HepG2 (cell line): ENCODE data around the gene ALS2. TPM values are rescaled to one million over a fixed set of nuclear protein-coding genes. Genes with fewer than 3 reads are reported as not detected.

ENCODE experiments used
- ASH2L ChIP-seq: fragments of 300-600, 200-600 bp; sonication (generic); IDR thresholded peaks from 2 replicates; pipeline ENCODE4 v1.7.0; 2017; ENCODE audit warnings: low read depth, mild to moderate bottlenecking, moderate library complexity, mixed read lengths, low read length; ENCODE audit not compliant: insufficient read length
- FOXA3 ChIP-seq: IDR thresholded peaks from 2 replicates; pipeline ENCODE4 v1.6.1; 2016; ENCODE audit warnings: missing genetic modification reagents, missing compliant biosample characterization
- HNF4A ChIP-seq: sonication (generic); formaldehyde crosslinking; IDR thresholded peaks from 2 replicates; pipeline ENCODE4 v1.4.0; 2020; ENCODE audit warnings: missing genetic modification reagents
- IRX3 ChIP-seq: sonication (generic); formaldehyde crosslinking; IDR thresholded peaks from 2 replicates; pipeline ENCODE4 v1.8.1; 2023; ENCODE audit warnings: mild to moderate bottlenecking, low read depth, missing genetic modification reagents, borderline replicate concordance
- MIXL1 ChIP-seq: IDR thresholded peaks from 2 replicates; pipeline ENCODE4 v1.6.1; 2016
- PPARG ChIP-seq: conservative IDR thresholded peaks from 2 replicates; pipeline ENCODE4 v1.6.1; 2016; ENCODE audit warnings: missing biosample characterization, missing genetic modification reagents
- RNF2 ChIP-seq: fragments of 450-650 bp; conservative IDR thresholded peaks from 2 replicates; pipeline ENCODE4 v1.6.1; 2016; ENCODE audit warnings: low read depth
- TEAD2 ChIP-seq: sonication (generic); formaldehyde crosslinking; IDR thresholded peaks from 2 replicates; pipeline ENCODE4 v1.9.0; 2021; ENCODE audit warnings: missing genetic modification reagents
- ZNF10 ChIP-seq: sonication (generic); formaldehyde crosslinking; IDR thresholded peaks from 2 replicates; pipeline ENCODE4 v1.4.0; 2020; ENCODE audit warnings: mild to moderate bottlenecking, low read depth, missing genetic modification reagents, borderline replicate concordance
- ZNF615 ChIP-seq: sonication (generic); formaldehyde crosslinking; IDR thresholded peaks from 2 replicates; pipeline ENCODE4 v1.5.0; 2020; ENCODE audit warnings: mild to moderate bottlenecking, missing genetic modification reagents, borderline replicate concordance
- polyA plus RNA-seq, 8 experiments: library from polyadenylated mRNA; depleted of rRNA in 3 of 8; stranded (reverse) in 7 of 8; unstranded in 1 of 8; fragments of >200 nt; fragmentation: Illumina TruSeq in 4 of 8; extraction: Trizol in 4 of 8; gene quantifications; 2 replicates each; pipeline versions ENCODE4 v1.2.1 to v1.2.3, GENCODE V29; 2011 to 2016; ENCODE audit warnings: low read depth in 4 of 8, missing spikeins in 1 of 8, mixed read lengths in 1 of 8; ENCODE audit not compliant: insufficient read depth in 1 of 8
- total RNA-seq, 5 experiments: library from RNA; depleted of rRNA; stranded (reverse); fragments of >200 nt; fragmentation: Illumina TruSeq; extraction: Trizol; gene quantifications; 2 replicates each; pipeline ENCODE4 v1.2.3, GENCODE V29; 2016; ENCODE audit warnings: low read depth in 1 of 5
- TF ChIP-seq, protein P1 (sequence below): IDR thresholded peaks from 2 replicates; pipeline ENCODE4 v1.6.1; 2016; ENCODE audit warnings: missing genetic modification reagents, missing compliant biosample characterization
- TF ChIP-seq, protein P2 (sequence below): sonication (generic); formaldehyde crosslinking; IDR thresholded peaks from 2 replicates; pipeline ENCODE4 v1.4.0; 2020; ENCODE audit warnings: missing genetic modification reagents
- TF ChIP-seq, protein P3 (sequence below): sonication (generic); formaldehyde crosslinking; IDR thresholded peaks from 2 replicates; pipeline ENCODE4 v1.5.0; 2020; ENCODE audit warnings: mild to moderate bottlenecking, missing genetic modification reagents
- TF ChIP-seq, protein P4 (sequence below): sonication (generic); formaldehyde crosslinking; conservative IDR thresholded peaks from 2 replicates; pipeline ENCODE4 v1.8.0; 2022; ENCODE audit warnings: low read depth, missing genetic modification reagents
- TF ChIP-seq, protein P5 (sequence below): IDR thresholded peaks from 2 replicates; pipeline ENCODE4 v1.4.0; 2020; ENCODE audit warnings: mild to moderate bottlenecking, missing genetic modification reagents

Gene ALS2
- total and polyA plus RNA-seq, 2 of the 13 experiments (the other 11 are each of a cell fraction or from before 2014, with no cell fraction given): 12.7 to 19.3 TPM

DNA sequence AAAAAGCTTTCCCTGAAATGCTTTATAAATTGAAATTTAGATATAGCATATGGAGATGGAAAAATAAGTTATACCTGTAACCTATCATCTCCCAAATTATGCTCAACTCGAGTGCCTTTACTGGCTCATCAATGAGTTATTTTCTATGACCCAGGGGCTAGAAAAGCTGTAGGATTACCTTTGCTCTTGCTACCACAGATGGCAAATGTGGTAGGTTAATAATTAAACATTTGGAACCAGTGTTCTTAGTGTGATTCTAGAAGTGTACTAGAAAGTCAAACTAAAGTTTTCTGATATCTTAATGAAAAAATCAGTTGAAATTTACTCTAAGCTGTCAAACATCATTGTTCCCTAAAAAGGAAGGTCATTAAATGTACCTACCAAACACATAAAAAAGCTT lies 22.5 kb downstream of the ALS2 start (continued):
- TF ChIP-seq, protein P1, sequence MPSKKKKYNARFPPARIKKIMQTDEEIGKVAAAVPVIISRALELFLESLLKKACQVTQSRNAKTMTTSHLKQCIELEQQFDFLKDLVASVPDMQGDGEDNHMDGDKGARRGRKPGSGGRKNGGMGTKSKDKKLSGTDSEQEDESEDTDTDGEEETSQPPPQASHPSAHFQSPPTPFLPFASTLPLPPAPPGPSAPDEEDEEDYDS (CRISPR knock-in tag): peak; percentile 38; the same call in 1 of the 2 replicates
- peak; percentile 60 for TF ChIP-seq ASH2L
- TF ChIP-seq ZNF10 (CRISPR knock-in tag): no peak
- TF ChIP-seq IRX3 (CRISPR knock-in tag): no peak
- TF ChIP-seq ZNF615 (CRISPR knock-in tag): no peak
- TF ChIP-seq, protein P2, sequence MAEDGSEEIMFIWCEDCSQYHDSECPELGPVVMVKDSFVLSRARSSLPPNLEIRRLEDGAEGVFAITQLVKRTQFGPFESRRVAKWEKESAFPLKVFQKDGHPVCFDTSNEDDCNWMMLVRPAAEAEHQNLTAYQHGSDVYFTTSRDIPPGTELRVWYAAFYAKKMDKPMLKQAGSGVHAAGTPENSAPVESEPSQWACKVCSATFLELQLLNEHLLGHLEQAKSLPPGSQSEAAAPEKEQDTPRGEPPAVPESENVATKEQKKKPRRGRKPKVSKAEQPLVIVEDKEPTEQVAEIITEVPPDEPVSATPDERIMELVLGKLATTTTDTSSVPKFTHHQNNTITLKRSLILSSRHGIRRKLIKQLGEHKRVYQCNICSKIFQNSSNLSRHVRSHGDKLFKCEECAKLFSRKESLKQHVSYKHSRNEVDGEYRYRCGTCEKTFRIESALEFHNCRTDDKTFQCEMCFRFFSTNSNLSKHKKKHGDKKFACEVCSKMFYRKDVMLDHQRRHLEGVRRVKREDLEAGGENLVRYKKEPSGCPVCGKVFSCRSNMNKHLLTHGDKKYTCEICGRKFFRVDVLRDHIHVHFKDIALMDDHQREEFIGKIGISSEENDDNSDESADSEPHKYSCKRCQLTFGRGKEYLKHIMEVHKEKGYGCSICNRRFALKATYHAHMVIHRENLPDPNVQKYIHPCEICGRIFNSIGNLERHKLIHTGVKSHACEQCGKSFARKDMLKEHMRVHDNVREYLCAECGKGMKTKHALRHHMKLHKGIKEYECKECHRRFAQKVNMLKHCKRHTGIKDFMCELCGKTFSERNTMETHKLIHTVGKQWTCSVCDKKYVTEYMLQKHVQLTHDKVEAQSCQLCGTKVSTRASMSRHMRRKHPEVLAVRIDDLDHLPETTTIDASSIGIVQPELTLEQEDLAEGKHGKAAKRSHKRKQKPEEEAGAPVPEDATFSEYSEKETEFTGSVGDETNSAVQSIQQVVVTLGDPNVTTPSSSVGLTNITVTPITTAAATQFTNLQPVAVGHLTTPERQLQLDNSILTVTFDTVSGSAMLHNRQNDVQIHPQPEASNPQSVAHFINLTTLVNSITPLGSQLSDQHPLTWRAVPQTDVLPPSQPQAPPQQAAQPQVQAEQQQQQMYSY (CRISPR knock-in tag): no peak
- TF ChIP-seq, protein P3, sequence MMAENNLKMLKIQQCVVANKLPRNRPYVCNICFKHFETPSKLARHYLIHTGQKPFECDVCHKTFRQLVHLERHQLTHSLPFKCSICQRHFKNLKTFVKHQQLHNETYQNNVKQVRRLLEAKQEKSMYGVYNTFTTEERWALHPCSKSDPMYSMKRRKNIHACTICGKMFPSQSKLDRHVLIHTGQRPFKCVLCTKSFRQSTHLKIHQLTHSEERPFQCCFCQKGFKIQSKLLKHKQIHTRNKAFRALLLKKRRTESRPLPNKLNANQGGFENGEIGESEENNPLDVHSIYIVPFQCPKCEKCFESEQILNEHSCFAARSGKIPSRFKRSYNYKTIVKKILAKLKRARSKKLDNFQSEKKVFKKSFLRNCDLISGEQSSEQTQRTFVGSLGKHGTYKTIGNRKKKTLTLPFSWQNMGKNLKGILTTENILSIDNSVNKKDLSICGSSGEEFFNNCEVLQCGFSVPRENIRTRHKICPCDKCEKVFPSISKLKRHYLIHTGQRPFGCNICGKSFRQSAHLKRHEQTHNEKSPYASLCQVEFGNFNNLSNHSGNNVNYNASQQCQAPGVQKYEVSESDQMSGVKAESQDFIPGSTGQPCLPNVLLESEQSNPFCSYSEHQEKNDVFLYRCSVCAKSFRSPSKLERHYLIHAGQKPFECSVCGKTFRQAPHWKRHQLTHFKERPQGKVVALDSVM (CRISPR knock-in tag): no peak
- TF ChIP-seq RNF2: no peak
- TF ChIP-seq MIXL1: peak; percentile 45; the same call in 1 of the 2 replicates
- TF ChIP-seq, protein P4, sequence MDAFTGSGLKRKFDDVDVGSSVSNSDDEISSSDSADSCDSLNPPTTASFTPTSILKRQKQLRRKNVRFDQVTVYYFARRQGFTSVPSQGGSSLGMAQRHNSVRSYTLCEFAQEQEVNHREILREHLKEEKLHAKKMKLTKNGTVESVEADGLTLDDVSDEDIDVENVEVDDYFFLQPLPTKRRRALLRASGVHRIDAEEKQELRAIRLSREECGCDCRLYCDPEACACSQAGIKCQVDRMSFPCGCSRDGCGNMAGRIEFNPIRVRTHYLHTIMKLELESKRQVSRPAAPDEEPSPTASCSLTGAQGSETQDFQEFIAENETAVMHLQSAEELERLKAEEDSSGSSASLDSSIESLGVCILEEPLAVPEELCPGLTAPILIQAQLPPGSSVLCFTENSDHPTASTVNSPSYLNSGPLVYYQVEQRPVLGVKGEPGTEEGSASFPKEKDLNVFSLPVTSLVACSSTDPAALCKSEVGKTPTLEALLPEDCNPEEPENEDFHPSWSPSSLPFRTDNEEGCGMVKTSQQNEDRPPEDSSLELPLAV (CRISPR knock-in tag): no peak
- 0 out of 2 replicates have a peak, but pooled peaks have one; percentile 22 for TF ChIP-seq FOXA3 (CRISPR knock-in tag)
- TF ChIP-seq PPARG: peak; percentile 67
- TF ChIP-seq, protein P5, sequence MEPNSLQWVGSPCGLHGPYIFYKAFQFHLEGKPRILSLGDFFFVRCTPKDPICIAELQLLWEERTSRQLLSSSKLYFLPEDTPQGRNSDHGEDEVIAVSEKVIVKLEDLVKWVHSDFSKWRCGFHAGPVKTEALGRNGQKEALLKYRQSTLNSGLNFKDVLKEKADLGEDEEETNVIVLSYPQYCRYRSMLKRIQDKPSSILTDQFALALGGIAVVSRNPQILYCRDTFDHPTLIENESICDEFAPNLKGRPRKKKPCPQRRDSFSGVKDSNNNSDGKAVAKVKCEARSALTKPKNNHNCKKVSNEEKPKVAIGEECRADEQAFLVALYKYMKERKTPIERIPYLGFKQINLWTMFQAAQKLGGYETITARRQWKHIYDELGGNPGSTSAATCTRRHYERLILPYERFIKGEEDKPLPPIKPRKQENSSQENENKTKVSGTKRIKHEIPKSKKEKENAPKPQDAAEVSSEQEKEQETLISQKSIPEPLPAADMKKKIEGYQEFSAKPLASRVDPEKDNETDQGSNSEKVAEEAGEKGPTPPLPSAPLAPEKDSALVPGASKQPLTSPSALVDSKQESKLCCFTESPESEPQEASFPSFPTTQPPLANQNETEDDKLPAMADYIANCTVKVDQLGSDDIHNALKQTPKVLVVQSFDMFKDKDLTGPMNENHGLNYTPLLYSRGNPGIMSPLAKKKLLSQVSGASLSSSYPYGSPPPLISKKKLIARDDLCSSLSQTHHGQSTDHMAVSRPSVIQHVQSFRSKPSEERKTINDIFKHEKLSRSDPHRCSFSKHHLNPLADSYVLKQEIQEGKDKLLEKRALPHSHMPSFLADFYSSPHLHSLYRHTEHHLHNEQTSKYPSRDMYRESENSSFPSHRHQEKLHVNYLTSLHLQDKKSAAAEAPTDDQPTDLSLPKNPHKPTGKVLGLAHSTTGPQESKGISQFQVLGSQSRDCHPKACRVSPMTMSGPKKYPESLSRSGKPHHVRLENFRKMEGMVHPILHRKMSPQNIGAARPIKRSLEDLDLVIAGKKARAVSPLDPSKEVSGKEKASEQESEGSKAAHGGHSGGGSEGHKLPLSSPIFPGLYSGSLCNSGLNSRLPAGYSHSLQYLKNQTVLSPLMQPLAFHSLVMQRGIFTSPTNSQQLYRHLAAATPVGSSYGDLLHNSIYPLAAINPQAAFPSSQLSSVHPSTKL (CRISPR knock-in tag): peak; percentile 38; the same call in 1 of the 2 replicates
- TF ChIP-seq HNF4A: peak; percentile 40
- TF ChIP-seq TEAD2: no peak
